ENCODE data around the gene NTM. TPM values are rescaled to one million over a fixed set of nuclear protein-coding genes. Genes with fewer than 3 reads are reported as not detected.

The NTM gene
- total RNA-seq, 2 experiments from 2014 or later, result not detected

GRCh38 chr11:132099692-132100091 lies 729.3 kb downstream of the NTM start:
- Mint-ChIP-seq H3K27ac (no peak overlapping the region), H3K9me3 (no peaks in the 10 kb centered on the region), H3K36me3 (ENCODE audit: low read depth) (no peaks in the 10 kb centered on the region), H3K4me3 (no peak overlapping the region), H3K27me3 (no peaks in the 10 kb centered on the region), H3K4me1 (ENCODE audit: low read depth) (peaks cover 4% of the 10 kb centered on the region)
- CTCF ChIA-PET, result interaction anchor here (1.0 kb wide), 1 partner anchor 28 kb away, joined by 4 read pairs; no protein-coding TSS in a partner anchor
- intact Hi-C loops (cut with micrococcal nuclease), result no loop called here
- ATAC-seq (no peak), DNase-seq (peak; percentile 37)
- POLR2A ChIA-PET, result no interaction called here
- peak; percentile 19 for TF ChIP-seq CTCF (IDR thresholded peaks at IDR 0.05)

- DNase-seq (no peak), ATAC-seq (no peak)
- no peaks in the 10 kb centered on the region for H3K36me3 Mint-ChIP-seq (ENCODE audit: low read depth)
- no peaks in the 10 kb centered on the region for H3K4me1 Mint-ChIP-seq (ENCODE audit: low read depth)
- intact Hi-C loops (cut with micrococcal nuclease), result no loop called here
- ChIA-PET POLR2A (no interaction called here), CTCF (interaction anchor here (1.0 kb wide), 1 partner anchor 27 kb away, joined by 4 read pairs; no protein-coding TSS in a partner anchor)
- H3K4me3 Mint-ChIP-seq, result no peak overlapping the region
- TF ChIP-seq CTCF (IDR thresholded peaks at IDR 0.05), result no peak
- H3K27me3 Mint-ChIP-seq, result no peaks in the 10 kb centered on the region
- no peak overlapping the region for H3K27ac Mint-ChIP-seq
- H3K9me3 Mint-ChIP-seq, result no peaks in the 10 kb centered on the region
Measured at GRCh38 chr11:132100583-132100982, 730.2 kb downstream of the NTM start.

- no peaks in the 10 kb centered on the region for H3K4me1 Mint-ChIP-seq (ENCODE audit: low read depth)
- no peaks in the 10 kb centered on the region for H3K27me3 Mint-ChIP-seq
- ChIA-PET POLR2A (no interaction called here), CTCF (no interaction called here)
- H3K4me3 Mint-ChIP-seq, result no peak overlapping the region
- no peaks in the 10 kb centered on the region for H3K36me3 Mint-ChIP-seq (ENCODE audit: low read depth)
- no peak for DNase-seq
- no peak overlapping the region for H3K27ac Mint-ChIP-seq
- no peak for TF ChIP-seq CTCF (IDR thresholded peaks at IDR 0.05)
- intact Hi-C loops (cut with micrococcal nuclease), result no loop called here
- no peaks in the 10 kb centered on the region for H3K9me3 Mint-ChIP-seq
- no peak for ATAC-seq
Measured at GRCh38 chr11:132101881-132102280, 731.5 kb downstream of the NTM start.

GRCh38 chr11:132103021-132103420 lies 732.6 kb downstream of the NTM start:
- intact Hi-C loops (cut with micrococcal nuclease), result no loop called here
- H3K4me3 Mint-ChIP-seq, result no peak overlapping the region
- ATAC-seq, result no peak
- H3K27me3 Mint-ChIP-seq, result no peaks in the 10 kb centered on the region
- H3K36me3 Mint-ChIP-seq (ENCODE audit: low read depth), result no peaks in the 10 kb centered on the region
- no peak overlapping the region for H3K27ac Mint-ChIP-seq
- DNase-seq, result no peak
- no peaks in the 10 kb centered on the region for H3K9me3 Mint-ChIP-seq
- no peak for TF ChIP-seq CTCF (IDR thresholded peaks at IDR 0.05)
- ChIA-PET POLR2A (interaction anchor here (0.6 kb wide), 1 partner anchor 74 kb away, joined by 3 read pairs; no protein-coding TSS in a partner anchor), CTCF (no interaction called here)
- no peaks in the 10 kb centered on the region for H3K4me1 Mint-ChIP-seq (ENCODE audit: low read depth)

GRCh38 chr11:132106096-132106982 lies 735.9 kb downstream of the NTM start:
- H3K36me3 Mint-ChIP-seq (ENCODE audit: low read depth), result no peaks in the 10 kb centered on the region
- ATAC-seq (no peak), DNase-seq (no peak)
- POLR2A ChIA-PET, result interaction anchor here (0.8 kb wide), 1 partner anchor 61 kb away, joined by 3 read pairs; no protein-coding TSS in a partner anchor
- no peak overlapping the region for H3K27ac Mint-ChIP-seq
- H3K9me3 Mint-ChIP-seq, result no peaks in the 10 kb centered on the region
- CTCF ChIA-PET, result interaction anchor here (1.6 kb wide), 1 partner anchor 11 kb away, joined by 5 read pairs; no protein-coding TSS in a partner anchor
- TF ChIP-seq CTCF (IDR thresholded peaks at IDR 0.05), result no peak
- H3K27me3 Mint-ChIP-seq, result no peaks in the 10 kb centered on the region
- no peaks in the 10 kb centered on the region for H3K4me1 Mint-ChIP-seq (ENCODE audit: low read depth)
- intact Hi-C loops (cut with micrococcal nuclease), result no loop called here
- H3K4me3 Mint-ChIP-seq, result no peak overlapping the region
